Measurements from ENCODE around the gene RPL38.

RPL38 gene

GRCh38 chr17:74211141-74211911 lies 7.8 kb downstream of the RPL38 start:
- DNase-seq: no peak

DNA sequence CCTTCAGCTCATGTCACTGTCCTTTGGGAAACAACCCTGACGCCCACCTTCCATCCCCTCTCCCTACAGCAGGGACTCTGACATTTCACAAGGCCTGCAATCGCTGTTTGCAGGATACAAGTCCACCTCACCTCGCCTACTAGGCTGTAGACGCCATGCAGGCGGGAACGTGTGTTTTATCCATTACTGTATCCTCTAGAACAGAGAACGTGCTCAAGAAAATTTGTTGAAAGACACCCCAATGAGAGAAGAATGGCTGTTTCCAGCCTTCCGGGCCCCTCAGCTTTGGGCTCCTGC lies 8.4 kb downstream of the RPL38 start:
- DNase-seq: no peak

DNA sequence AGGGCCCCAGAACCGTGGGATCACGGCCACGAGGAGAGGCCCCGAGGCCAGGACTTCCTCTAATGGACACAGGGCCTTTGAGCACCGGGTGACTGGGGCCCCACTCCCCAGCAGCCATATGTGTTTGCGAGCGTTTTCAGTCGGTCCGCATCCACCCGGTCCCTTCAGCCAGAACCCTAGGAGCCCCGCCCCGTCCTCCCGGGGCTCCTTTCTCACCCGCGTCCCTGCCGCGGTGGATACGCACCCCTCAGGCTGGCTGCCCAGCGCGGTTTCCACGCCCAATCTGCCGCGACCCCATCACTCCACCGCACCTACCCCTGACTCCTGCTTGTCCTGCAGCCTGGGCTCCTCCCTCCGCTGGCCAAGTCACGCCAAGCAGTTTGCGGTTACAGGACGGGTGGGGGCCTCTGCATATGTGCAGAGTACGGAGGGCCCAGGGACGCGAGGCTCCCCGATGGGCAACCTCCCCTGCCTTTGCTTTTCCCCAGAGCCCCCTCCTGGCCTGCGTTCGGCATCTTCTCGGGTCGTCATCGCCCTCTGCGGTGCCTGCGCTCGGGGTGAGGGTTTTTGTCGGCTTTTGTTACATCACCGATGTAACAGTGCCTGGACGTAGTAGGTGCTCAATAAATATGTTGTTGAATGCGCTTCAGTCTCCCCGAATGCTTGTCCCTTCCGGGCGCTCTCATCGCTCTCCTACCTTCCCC lies 8.9 kb downstream of the RPL38 start:
- no peak for DNase-seq

DNA sequence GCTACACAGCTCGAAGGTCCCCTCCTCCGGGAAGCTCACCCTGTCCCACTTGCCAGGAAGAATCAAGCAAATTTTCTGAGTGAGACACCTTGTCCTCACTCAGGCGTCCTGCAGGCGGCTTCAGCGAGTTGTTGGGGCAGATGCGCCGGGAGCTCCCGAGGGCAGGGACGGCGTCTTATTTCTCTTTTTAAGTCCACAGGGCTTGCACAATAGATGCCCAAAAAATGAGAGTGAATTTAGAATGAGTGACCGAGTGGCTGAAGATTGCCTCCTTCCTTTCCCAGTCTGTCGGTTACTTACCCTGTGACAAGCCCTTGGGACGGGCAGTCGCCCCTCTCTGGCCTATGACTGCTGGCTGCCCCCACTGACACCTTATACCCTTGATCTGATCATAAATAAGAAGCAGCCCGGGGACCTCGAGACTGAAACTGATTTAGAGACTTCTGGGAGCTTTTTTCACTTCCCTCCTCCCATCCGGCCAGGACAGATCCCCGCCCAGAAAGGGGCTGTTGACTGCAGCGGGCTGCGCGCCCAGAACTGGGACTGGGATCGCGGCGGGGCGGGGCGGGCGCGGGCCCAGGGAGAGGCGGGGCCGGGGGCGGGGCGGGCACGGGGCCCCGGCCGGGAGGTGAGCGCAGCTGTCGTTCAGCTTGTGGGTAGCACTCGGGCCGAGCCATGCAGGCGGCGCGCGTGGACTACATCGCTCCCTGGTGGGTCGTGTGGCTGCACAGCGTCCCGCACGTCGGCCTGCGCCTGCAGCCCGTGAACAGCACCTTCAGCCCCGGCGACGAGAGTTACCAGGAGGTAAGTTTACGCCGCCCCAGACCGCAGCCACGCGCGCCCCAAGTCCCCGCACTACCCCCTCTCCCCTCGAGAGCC lies 9.7 kb downstream of the RPL38 start, which contains the start of gene TTYH2:
TSS of gene TTYH2 (plus strand) at position 659 of the 879 bp plus-strand sequence. CDS start at position 676, 17 bp downstream.
- DNase-seq: peak; percentile 89

GRCh38 chr17:74213861-74214391 lies 10.4 kb downstream of the RPL38 start:
- no peak for DNase-seq

- DNase-seq: peak; percentile 57
These were observed 11.2 kb downstream of the RPL38 start for GRCh38 chr17:74214484-74215341.

GRCh38 chr17:74215342-74215727 lies 11.9 kb downstream of the RPL38 start:
- DNase-seq: no peak

GRCh38 chr17:74216505-74216904 lies 13.0 kb downstream of the RPL38 start:
- DNase-seq: no peak

- DNase-seq: peak; percentile 94
These were observed 13.7 kb downstream of the RPL38 start for GRCh38 chr17:74217037-74217730.

DNA sequence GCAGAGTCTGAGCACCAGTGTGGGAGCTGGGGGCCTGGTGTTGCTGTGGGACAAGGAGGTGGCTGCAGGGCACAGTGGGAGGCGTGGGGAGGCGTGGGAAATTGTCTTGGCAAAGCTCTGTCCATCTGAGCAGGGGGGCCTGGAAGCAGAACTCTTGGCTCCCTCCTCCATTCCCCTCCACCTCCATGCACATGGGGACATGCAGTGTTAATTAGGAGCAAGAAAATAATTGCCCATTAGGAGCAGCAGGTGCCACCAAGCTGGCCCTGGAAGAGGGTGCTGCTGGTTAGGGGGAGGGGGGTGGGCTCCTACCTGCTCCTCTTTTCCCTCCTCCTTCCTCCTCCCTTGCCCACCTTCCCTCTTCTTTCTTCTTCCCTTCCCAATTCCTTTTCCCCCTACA lies 14.4 kb downstream of the RPL38 start:
- DNase-seq: peak; percentile 34

- DNase-seq: no peak
These were observed 15.0 kb downstream of the RPL38 start for GRCh38 chr17:74218436-74218835.

DNA sequence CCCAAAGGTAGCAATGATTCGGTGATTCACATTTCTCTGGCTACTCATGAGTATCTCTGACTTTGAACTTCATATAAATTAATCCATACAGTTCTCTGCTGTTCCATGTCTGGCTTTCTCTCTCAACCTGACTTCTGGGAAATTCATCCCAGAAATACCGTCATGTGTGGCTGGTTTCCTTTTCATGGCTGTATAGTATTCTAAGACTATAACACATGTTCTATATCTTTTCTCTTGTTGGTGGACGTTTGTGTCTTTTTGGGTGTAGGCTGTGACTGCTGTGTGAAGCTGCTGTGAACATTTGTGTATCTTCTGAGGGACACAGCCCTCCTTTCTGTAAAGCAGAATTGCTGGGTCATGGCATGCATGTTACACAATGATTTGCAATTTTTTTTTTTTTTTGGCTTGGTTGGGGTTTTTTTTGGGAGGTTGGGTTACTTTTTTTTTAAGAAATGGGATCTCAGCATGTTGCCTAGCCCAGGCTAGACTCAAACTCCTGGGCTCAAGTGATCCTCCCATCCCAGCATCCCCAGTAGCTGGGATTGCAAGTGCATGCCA lies 16.2 kb downstream of the RPL38 start:
- DNase-seq: no peak

DNA sequence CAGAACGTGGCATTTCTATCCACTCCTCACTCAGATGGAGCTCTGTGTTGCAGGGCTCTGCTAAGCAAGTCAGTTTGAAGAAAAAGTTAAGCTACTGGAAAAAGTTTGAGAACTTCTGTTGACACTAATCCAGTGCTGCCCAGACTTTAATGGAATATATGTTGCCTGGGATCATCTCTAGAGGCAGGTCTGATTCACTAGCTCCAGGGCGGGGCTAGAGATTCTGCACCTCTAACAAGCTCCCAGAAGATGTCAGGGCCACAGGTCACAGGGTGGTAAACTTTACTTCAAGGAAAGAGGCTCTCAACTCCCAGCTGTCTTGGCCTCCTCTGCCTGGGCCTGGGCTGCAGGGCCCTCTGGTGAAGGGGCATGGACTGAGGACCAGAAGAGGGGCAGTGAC lies 16.7 kb downstream of the RPL38 start:
- no peak for DNase-seq

- DNase-seq: peak; percentile 64
These were observed 17.7 kb downstream of the RPL38 start for GRCh38 chr17:74220946-74221818.

GRCh38 chr17:74222399-74222798 lies 18.9 kb downstream of the RPL38 start:
- no peak for DNase-seq

GRCh38 chr17:74223901-74224300 lies 20.4 kb downstream of the RPL38 start:
- DNase-seq: no peak

GRCh38 chr17:74224959-74225725 lies 21.7 kb downstream of the RPL38 start:
- no peak for DNase-seq

DNA sequence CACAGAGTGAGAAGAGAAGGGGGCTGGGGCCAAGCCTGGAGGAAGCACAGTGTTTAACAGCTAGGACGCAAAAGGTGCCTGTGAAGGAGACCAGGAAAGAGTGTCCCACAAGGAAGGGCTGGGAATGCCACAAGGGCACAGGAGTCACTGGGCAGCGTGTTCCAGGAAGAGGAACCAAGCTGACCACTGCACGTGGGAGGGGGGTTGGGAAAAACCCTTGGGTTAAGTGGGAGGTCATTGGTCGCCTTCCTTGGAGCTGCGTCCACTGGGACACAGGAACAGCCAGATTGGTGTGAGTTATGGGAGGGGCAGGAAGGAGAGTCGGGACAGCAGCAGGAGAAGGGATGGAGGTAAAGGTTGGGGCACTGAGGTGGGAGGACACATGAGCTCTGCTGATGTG lies 22.8 kb downstream of the RPL38 start:
- no peak for DNase-seq

GRCh38 chr17:74227271-74228080 lies 24.0 kb downstream of the RPL38 start:
- DNase-seq: no peak

Data from NCI-H1694 treated with DMSO at 0.1 percent for 48 hours (cell line).